HG03342 (cell line): ENCODE results near the gene TAS2R41.
A peak's percentile ranks its signal among the peaks of the same experiment; 100 is the strongest.

Experiments used
- ATAC-seq: cut with Tn5 transposase; IDR thresholded peaks from one replicate; pipeline ENCODE4 v1.9.1; 2021; ENCODE audit warnings: mild to moderate bottlenecking, moderate library complexity; ENCODE audit not compliant: unreplicated experiment

TAS2R41 gene

GRCh38 chr7:143492799-143493739 lies 15.4 kb downstream of the TAS2R41 start:
- ATAC-seq, result peak; percentile 8

GRCh38 chr7:143493751-143494150 lies 16.1 kb downstream of the TAS2R41 start:
- ATAC-seq, result peak; percentile 59

GRCh38 chr7:143494622-143495021 lies 16.9 kb downstream of the TAS2R41 start:
- ATAC-seq, result no peak

- ATAC-seq, result no peak
Observed at GRCh38 chr7:143495851-143496250, 18.2 kb downstream of the TAS2R41 start.

- ATAC-seq, result no peak
Observed at GRCh38 chr7:143496263-143496662, 18.6 kb downstream of the TAS2R41 start.

DNA sequence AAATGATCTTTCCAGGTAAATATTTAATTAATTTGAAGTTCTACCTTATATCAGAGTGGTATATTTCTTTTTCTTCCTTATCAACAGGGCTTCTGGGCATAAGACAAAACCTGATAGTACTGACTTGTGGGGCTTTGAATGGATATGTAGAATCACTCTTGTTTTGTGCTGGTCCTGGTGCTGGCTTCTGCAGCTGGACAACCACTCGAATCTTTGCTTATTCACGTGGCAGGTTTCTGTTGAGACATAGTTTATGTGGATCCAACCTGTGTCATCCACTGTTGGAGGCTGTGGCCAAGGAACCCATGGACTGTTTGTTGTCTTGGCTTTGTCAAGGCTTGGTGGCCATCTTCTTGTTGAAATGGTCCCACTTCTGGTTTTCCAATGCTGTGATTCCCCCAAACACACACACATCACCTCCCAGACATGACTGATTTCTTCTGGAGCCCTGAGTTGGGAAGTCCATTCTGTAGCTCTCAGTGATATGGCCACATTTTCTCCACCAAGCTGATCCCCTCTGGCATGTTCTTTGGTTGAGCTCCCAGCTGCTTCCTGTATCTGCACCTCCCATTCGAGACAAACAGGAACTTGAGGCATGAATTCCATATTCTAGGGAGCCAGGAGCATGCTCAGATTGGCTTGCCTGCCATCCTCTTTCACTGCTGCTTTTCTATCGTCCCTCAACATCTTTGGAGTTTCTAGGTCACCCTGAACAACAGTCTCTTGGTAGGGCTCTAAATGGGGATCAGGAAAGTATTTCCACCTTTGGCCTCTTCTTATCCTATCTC lies 19.5 kb downstream of the TAS2R41 start:
- no peak for ATAC-seq

DNA sequence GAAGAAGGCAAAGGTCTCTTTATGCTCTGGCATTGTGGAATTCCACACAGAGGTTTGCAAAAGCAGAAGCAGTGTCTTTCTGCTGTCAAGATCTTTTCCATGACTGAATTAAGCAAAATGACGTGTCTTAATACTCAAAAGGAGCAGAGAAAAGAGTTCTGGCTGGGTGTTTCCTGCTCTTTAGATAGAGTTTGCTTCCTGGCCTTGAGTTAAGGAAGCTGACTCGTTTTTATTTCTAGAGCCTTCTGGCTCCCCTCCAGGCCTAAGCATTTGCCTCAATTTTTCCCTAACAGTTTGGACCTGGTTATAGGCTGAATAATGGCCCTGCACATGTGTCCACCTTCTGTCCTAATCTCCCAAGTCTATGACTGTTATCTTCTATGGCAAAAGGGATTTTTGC lies 21.6 kb downstream of the TAS2R41 start:
- no peak for ATAC-seq

GRCh38 chr7:143499743-143500348 lies 22.2 kb downstream of the TAS2R41 start:
- ATAC-seq, result no peak

DNA sequence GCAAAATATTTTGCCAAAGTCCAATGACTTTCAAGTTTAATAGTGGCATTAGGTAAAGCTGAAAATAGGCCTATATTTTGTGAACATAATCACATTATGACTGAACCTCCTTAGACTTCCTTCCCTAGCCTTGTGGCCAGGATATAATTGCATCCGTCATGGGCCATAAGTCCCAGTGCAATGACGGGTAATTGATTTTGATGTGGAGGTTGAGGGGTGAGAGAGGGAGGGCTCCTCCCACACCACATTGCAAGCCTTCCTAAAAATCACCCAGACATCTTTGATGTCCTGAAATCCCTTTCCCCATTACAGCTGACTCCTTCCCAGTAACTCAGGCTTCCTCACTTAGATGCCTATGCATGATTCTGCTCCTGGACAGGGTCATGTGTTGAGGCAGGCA lies 25.6 kb downstream of the TAS2R41 start:
- no peak for ATAC-seq

GRCh38 chr7:143504215-143504936 lies 26.7 kb downstream of the TAS2R41 start:
- no peak for ATAC-seq

- ATAC-seq, result no peak
Observed at GRCh38 chr7:143504937-143505297, 27.2 kb downstream of the TAS2R41 start.

GRCh38 chr7:143505838-143506237 lies 28.2 kb downstream of the TAS2R41 start:
- no peak for ATAC-seq

GRCh38 chr7:143507094-143507518 lies 29.4 kb downstream of the TAS2R41 start:
- no peak for ATAC-seq

DNA sequence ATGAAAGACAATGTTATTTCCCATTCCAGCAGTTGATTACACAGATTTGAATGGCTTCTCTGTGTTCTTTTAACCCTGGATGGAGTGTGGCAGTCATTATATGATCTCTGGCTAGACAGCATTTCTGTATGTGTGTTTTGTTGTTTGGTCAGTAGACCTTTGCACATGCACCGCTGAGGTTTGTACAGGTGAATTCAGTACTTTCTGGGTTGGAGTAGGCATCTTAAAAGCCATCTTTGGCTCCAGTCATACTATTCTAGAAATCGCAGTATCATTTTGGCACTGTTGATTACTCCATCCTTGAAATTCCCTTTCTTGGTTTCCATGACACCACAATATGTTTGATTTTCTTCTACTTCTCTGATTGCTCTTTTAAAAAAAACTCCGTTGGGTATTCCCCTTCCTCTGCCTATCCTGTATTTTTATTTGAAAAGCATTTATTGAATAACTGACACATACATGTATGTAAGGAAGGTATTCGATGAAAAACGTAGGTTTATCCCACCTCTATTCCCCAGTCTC lies 29.9 kb downstream of the TAS2R41 start:
- no peak for ATAC-seq

GRCh38 chr7:143510854-143511592 lies 33.4 kb downstream of the TAS2R41 start:
- ATAC-seq, result no peak

DNA sequence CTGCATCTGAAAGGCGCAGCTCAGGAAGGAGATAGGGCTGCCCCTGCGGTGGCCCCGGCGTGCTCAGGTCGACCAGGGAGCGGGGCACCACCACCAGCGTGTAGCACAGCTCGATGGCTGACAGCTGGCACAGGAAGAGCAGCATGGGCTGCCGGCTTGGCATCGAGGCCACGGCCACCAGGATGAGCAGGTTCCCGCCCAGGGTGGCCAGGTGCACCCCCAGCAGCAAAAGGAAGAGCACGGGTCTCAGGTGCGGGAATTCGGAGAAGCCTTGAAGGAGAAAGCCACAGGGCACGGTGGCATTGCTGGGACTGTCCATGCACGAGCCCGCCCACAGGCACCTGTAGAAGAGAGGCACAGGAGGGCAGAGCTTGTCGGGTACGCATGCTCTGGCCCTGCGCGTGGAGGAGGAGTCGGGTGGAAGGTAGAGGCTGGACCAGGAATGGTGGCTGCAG lies 33.9 kb downstream of the TAS2R41 start:
- no peak for ATAC-seq

DNA sequence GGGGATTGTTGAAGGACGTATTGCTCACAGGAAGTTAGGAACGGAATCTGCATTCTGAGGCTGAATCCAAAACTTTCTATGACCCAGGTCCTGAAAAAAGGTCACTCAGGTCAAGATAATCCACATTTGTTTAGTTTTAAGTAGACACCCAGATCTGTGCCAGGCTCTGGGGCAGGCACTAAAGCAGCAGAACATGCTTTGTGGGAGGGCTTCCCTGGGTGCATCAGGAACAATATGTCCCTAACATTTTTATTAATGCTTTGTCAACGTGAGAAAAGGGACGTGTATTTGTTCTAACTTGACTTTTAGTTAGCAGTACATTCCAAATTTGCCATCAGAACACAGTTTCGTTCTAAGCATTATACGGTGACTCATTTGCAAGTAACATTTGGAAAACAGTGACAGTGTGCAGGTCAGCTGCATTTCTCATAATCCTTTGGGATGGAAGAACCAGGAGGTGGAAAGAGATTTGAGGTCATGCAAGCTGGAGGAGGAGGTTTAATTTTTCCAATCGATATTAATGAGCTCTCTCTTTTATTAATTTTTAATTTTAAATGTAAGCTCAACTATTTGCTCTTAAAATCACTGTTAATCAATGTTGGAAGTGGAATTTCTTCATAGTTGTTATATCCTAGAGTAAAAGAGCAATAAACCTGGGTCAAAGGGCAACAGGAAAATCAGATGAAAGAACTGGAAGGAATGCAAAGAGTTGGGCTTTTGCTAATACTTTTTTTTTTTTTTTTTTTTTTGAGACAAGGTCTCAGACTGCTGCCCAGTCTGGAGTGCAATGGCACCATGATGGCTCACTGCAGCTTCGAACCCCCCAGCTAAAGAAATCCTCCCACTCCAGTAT lies 35.0 kb downstream of the TAS2R41 start:
- no peak for ATAC-seq

- no peak for ATAC-seq
Observed at GRCh38 chr7:143514487-143514886, 36.8 kb downstream of the TAS2R41 start.
